Prostate gland (tissue), 2 donors: ENCODE data around the gene CRYBB3.

Experiments used
- POLR2A ChIP-seq: fragments of 450-650 bp; IDR thresholded peaks from one replicate; pipeline ENCODE4 v1.6.1; 2016; ENCODE audit warnings: antibody characterized with exemption, mild to moderate bottlenecking
- POLR2AphosphoS5 ChIP-seq: sonication (generic); formaldehyde crosslinking; IDR thresholded peaks from one replicate; pipeline ENCODE4 v1.6.1; 2017; ENCODE audit warnings: antibody characterized with exemption
- TF ChIP-seq, protein P1 (sequence below), 4 experiments: fragments of 200-600 bp in 2 of 4; fragments of 450-650 bp in 2 of 4; sonication (generic) in 2 of 4; IDR thresholded peaks; 1 replicate in 3 of 4; 2 replicates in 1 of 4; pipeline ENCODE4 v1.5.1; 2016 to 2019; ENCODE audit warnings: antibody characterized with exemption in 4 of 4, mild to moderate bottlenecking in 2 of 4, moderate library complexity in 2 of 4

DNA sequence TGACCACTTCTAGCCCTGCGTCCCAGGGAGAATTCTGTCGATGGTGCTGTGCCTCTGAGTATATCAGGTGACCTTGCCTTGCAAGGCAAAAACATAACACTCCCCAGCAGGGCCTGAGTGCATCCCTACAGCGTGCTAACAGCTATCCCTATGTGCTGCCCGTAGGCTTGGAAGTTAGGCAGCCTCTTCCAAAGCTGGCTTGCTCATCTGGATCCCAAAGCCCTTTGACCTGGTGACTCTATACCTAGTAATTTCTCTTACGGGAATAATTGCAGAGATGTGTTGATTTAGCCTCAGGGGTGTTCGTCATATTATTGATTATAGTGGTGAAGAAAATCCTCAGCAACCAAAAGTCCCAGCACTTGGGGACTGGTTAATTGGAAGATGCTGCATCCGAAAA lies 32.6 kb upstream of the CRYBB3 start:
- TF ChIP-seq, protein P1, sequence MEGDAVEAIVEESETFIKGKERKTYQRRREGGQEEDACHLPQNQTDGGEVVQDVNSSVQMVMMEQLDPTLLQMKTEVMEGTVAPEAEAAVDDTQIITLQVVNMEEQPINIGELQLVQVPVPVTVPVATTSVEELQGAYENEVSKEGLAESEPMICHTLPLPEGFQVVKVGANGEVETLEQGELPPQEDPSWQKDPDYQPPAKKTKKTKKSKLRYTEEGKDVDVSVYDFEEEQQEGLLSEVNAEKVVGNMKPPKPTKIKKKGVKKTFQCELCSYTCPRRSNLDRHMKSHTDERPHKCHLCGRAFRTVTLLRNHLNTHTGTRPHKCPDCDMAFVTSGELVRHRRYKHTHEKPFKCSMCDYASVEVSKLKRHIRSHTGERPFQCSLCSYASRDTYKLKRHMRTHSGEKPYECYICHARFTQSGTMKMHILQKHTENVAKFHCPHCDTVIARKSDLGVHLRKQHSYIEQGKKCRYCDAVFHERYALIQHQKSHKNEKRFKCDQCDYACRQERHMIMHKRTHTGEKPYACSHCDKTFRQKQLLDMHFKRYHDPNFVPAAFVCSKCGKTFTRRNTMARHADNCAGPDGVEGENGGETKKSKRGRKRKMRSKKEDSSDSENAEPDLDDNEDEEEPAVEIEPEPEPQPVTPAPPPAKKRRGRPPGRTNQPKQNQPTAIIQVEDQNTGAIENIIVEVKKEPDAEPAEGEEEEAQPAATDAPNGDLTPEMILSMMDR (IDR thresholded peaks at IDR 0.05), result no peak
- TF ChIP-seq POLR2A (no peak), POLR2AphosphoS5 (no peak)
